Measurements from ENCODE around the gene PTGER1. TPM values are rescaled to one million over a fixed set of nuclear protein-coding genes. Genes with fewer than 3 reads are reported as not detected.

Gene PTGER1
- total and polyA plus RNA-seq, 2 of the 4 experiments (the other 2 are of a cell fraction) = 0.54 to 0.60 TPM

- H3K27ac ChIP-seq (ENCODE audit: insufficient read depth, low read length) = no peak overlapping the region
- no peak overlapping the region for H3K18ac ChIP-seq (ENCODE audit: low read depth, low read length)
- no peaks in the 10 kb centered on the region; the same call in 1 of the 2 replicates for H4K20me1 ChIP-seq (ENCODE audit: insufficient read depth, low read length)
- no peak overlapping the region for H2BK5ac ChIP-seq (ENCODE audit: low read depth, low read length, poor library complexity, severe bottlenecking)
- POLR2A ChIA-PET (ENCODE audit: unreplicated experiment) = no interaction called here
- H2BK120ac ChIP-seq (ENCODE audit: low read depth, low read length) = no peak overlapping the region
- CTCF ChIA-PET = no interaction called here
- in situ Hi-C loops (cut with MboI; ENCODE audit: low sequenced_read_pairs) (no loop called here), intact Hi-C loops (cut with micrococcal nuclease) (no loop called here), dilution Hi-C loops (cut with HindIII; ENCODE audit: low sequenced_read_pairs, unreplicated experiment) (no loop called here)
- H3K14ac ChIP-seq (replicated peaks; ENCODE audit: low read depth, low read length) = no peak overlapping the region
- DNase-seq (no peak), ATAC-seq (ENCODE audit: low read depth) (no peak)
- no peak overlapping the region for H2AK5ac ChIP-seq (ENCODE audit: low read depth, low read length)
- H3K23ac ChIP-seq (ENCODE audit: low read depth, low read length) = no peak overlapping the region
- H2BK20ac ChIP-seq (ENCODE audit: low read depth, low read length) = no peak overlapping the region
- no peak overlapping the region for H2AFZ ChIP-seq (replicated peaks; ENCODE audit: low read length, poor library complexity)
- no peaks in the 10 kb centered on the region for H3K79me1 ChIP-seq (ENCODE audit: low read depth in 1 of 2, low read length in 2 of 2)
- H3K27me3 ChIP-seq (ENCODE audit: control insufficient read depth, insufficient read depth, low read length) = no peaks in the 10 kb centered on the region
- no peaks in the 10 kb centered on the region for H3K4me1 ChIP-seq (ENCODE audit: control insufficient read depth, insufficient read depth, low read length)
- H3K4me3 ChIP-seq (ENCODE audit: insufficient read depth, low read depth, low read length) = no peak overlapping the region
- H3K4me2 ChIP-seq (ENCODE audit: low read depth, low read length) = no peak overlapping the region
- no peak overlapping the region for H3K56ac ChIP-seq (ENCODE audit: extremely low read depth, insufficient read depth, low read length)
- no peak overlapping the region for H3K4ac ChIP-seq (ENCODE audit: low read depth, low read length)
- H4K8ac ChIP-seq (ENCODE audit: low read depth in 2 of 2, low read length in 2 of 2) = no peak overlapping the region
- H4K5ac ChIP-seq (ENCODE audit: low read depth, low read length) = no peak overlapping the region
- TF ChIP-seq CTCF (conservative IDR thresholded peaks at IDR 0.05; ENCODE audit: low read depth, low read length) = no peak
- no peak for TF ChIP-seq RFX5 (IDR thresholded peaks at IDR 0.05; ENCODE audit: low read depth, low read length)
- no peak for TF ChIP-seq ELK1 (IDR thresholded peaks at IDR 0.05; ENCODE audit: borderline replicate concordance, low read depth, low read length)
- no peak for TF ChIP-seq CHD1 (IDR thresholded peaks at IDR 0.05; ENCODE audit: low read depth, low read length)
- no peak for TF ChIP-seq MAZ (IDR thresholded peaks at IDR 0.05; ENCODE audit: borderline replicate concordance, low read depth, low read length)
- TF ChIP-seq SMC3 (IDR thresholded peaks at IDR 0.05; ENCODE audit: low read depth, low read length) = no peak
- TF ChIP-seq RCOR1 (IDR thresholded peaks at IDR 0.05; ENCODE audit: insufficient replicate concordance, low read length) = no peak
- no peak for TF ChIP-seq FOS (IDR thresholded peaks at IDR 0.05; ENCODE audit: low read depth, low read length)
- TF ChIP-seq POLR2A (IDR thresholded peaks at IDR 0.05; ENCODE audit: low read depth, low read length) = no peak
- no peak for TF ChIP-seq BHLHE40 (IDR thresholded peaks at IDR 0.05; ENCODE audit: low read depth, low read length)
- no peak for TF ChIP-seq NFE2L2 (IDR thresholded peaks at IDR 0.05; ENCODE audit: low read depth, low read length)
- no peak for TF ChIP-seq USF2 (IDR thresholded peaks at IDR 0.05; ENCODE audit: low read depth, low read length)
- TF ChIP-seq RAD21 (IDR thresholded peaks at IDR 0.05; ENCODE audit: low read length) = no peak
- TF ChIP-seq MXI1 (IDR thresholded peaks at IDR 0.05; ENCODE audit: borderline replicate concordance, low read depth, low read length) = no peak
- TF ChIP-seq CEBPB (IDR thresholded peaks at IDR 0.05; ENCODE audit: low read depth, low read length) = no peak
- no peak for TF ChIP-seq MAFK (IDR thresholded peaks at IDR 0.05; ENCODE audit: low read depth, low read length)
- no TSS peak for BruUV-seq (replicated peaks)
- no peak overlapping the region for H4K91ac ChIP-seq (ENCODE audit: insufficient read depth, low read depth, low read length)
- H3K9me1 ChIP-seq (ENCODE audit: insufficient read depth, low read length) = no peaks in the 10 kb centered on the region; the same call in 1 of the 2 replicates
- H2BK15ac ChIP-seq (ENCODE audit: low read depth, low read length) = no peak overlapping the region
- H3K9ac ChIP-seq (ENCODE audit: low read depth, low read length) = no peak overlapping the region
- H3K9me3 ChIP-seq (ENCODE audit: control insufficient read depth, insufficient read depth, low read length) = no peaks in the 10 kb centered on the region
- no peak overlapping the region for H2AK9ac ChIP-seq (replicated peaks; ENCODE audit: low read depth, low read length, poor library complexity)
- 97% methylated on average over 14 of the region's 21 CpGs; no CpG with 5 or more reads in 1 of the 2 experiments for whole genome bisulfite sequencing, 2 experiments (ENCODE audit: extremely low coverage in 2 of 2, insufficient read length in 1 of 2)
- H3K36me3 ChIP-seq (ENCODE audit: control insufficient read depth, insufficient read depth, low read length) = peaks cover 44% of the 10 kb centered on the region
Observed at GRCh38 chr19:14463747-14464146, 11.4 kb downstream of the PTGER1 start.
